IPS-15b (cell line): ENCODE measurements around the gene TSPAN3.

Experiments used
- H3K27me3 ChIP-seq: one replicate; pipeline ENCODE4 v1.6.1; 2013; ENCODE audit warnings: low read length; ENCODE audit not compliant: control insufficient read depth, insufficient read depth
- H3K36me3 ChIP-seq: one replicate; pipeline ENCODE4 v1.6.1; 2013; ENCODE audit warnings: low read length; ENCODE audit not compliant: control insufficient read depth, insufficient read depth
- H3K4me1 ChIP-seq: one replicate; pipeline ENCODE4 v1.6.1; 2013; ENCODE audit warnings: mild to moderate bottlenecking, low read length; ENCODE audit not compliant: control insufficient read depth, insufficient read depth
- H3K4me3 ChIP-seq: one replicate; pipeline ENCODE4 v1.5.1; 2013; ENCODE audit warnings: low read depth, low read length
- H3K9ac ChIP-seq: one replicate; pipeline ENCODE4 v1.6.1; 2013; ENCODE audit warnings: low read depth, mild to moderate bottlenecking, low read length
- H3K9me3 ChIP-seq: one replicate; pipeline ENCODE4 v1.6.1; 2013; ENCODE audit warnings: mild to moderate bottlenecking, low read length; ENCODE audit not compliant: control insufficient read depth, insufficient read depth

TSPAN3 gene

GRCh38 chr15:77098572-77098971 is 27.7 kb upstream of the TSPAN3 start:
- no peaks in the 10 kb centered on the region for H3K9me3 ChIP-seq
- no peak overlapping the region for H3K4me3 ChIP-seq
- no peaks in the 10 kb centered on the region for H3K27me3 ChIP-seq
- no peaks in the 10 kb centered on the region for H3K36me3 ChIP-seq
- H3K9ac ChIP-seq = no peak overlapping the region
- H3K4me1 ChIP-seq = no peaks in the 10 kb centered on the region

GRCh38 chr15:77097921-77098320 is 27.0 kb upstream of the TSPAN3 start:
- H3K9me3 ChIP-seq = no peaks in the 10 kb centered on the region
- no peaks in the 10 kb centered on the region for H3K27me3 ChIP-seq
- H3K9ac ChIP-seq = no peak overlapping the region
- no peaks in the 10 kb centered on the region for H3K4me1 ChIP-seq
- H3K4me3 ChIP-seq = no peak overlapping the region
- H3K36me3 ChIP-seq = no peaks in the 10 kb centered on the region

GRCh38 chr15:77097248-77097721 is 26.4 kb upstream of the TSPAN3 start:
- no peaks in the 10 kb centered on the region for H3K36me3 ChIP-seq
- no peaks in the 10 kb centered on the region for H3K4me1 ChIP-seq
- no peak overlapping the region for H3K9ac ChIP-seq
- H3K27me3 ChIP-seq = no peaks in the 10 kb centered on the region
- H3K4me3 ChIP-seq = no peak overlapping the region
- H3K9me3 ChIP-seq = no peaks in the 10 kb centered on the region

- no peak overlapping the region for H3K4me3 ChIP-seq
- no peaks in the 10 kb centered on the region for H3K9me3 ChIP-seq
- H3K9ac ChIP-seq = no peak overlapping the region
- no peaks in the 10 kb centered on the region for H3K27me3 ChIP-seq
- H3K4me1 ChIP-seq = no peaks in the 10 kb centered on the region
- H3K36me3 ChIP-seq = no peaks in the 10 kb centered on the region
These were observed 25.6 kb upstream of the TSPAN3 start for GRCh38 chr15:77096541-77096940.

- no peak overlapping the region for H3K4me3 ChIP-seq
- no peaks in the 10 kb centered on the region for H3K4me1 ChIP-seq
- H3K9ac ChIP-seq = no peak overlapping the region
- no peaks in the 10 kb centered on the region for H3K9me3 ChIP-seq
- H3K36me3 ChIP-seq = no peaks in the 10 kb centered on the region
- no peaks in the 10 kb centered on the region for H3K27me3 ChIP-seq
These were observed 25.2 kb upstream of the TSPAN3 start for GRCh38 chr15:77096138-77096537.

GRCh38 chr15:77094397-77095030 is 23.6 kb upstream of the TSPAN3 start:
- Histone ChIP-seq H3K27me3 (no peaks in the 10 kb centered on the region), H3K36me3 (no peaks in the 10 kb centered on the region), H3K4me3 (no peak overlapping the region), H3K4me1 (no peaks in the 10 kb centered on the region), H3K9me3 (no peaks in the 10 kb centered on the region), H3K9ac (no peak overlapping the region)

GRCh38 chr15:77093436-77093835 is 22.5 kb upstream of the TSPAN3 start:
- Histone ChIP-seq H3K9ac (no peak overlapping the region), H3K4me3 (no peak overlapping the region), H3K36me3 (no peaks in the 10 kb centered on the region), H3K4me1 (no peaks in the 10 kb centered on the region), H3K9me3 (no peaks in the 10 kb centered on the region), H3K27me3 (no peaks in the 10 kb centered on the region)

GRCh38 chr15:77091097-77091496 is 20.2 kb upstream of the TSPAN3 start:
- Histone ChIP-seq H3K9me3 (no peaks in the 10 kb centered on the region), H3K27me3 (no peaks in the 10 kb centered on the region), H3K9ac (no peak overlapping the region), H3K36me3 (no peaks in the 10 kb centered on the region), H3K4me1 (no peaks in the 10 kb centered on the region), H3K4me3 (no peak overlapping the region)

GRCh38 chr15:77087213-77087612 is 16.3 kb upstream of the TSPAN3 start:
- no peak overlapping the region for H3K4me3 ChIP-seq
- no peaks in the 10 kb centered on the region for H3K4me1 ChIP-seq
- H3K9ac ChIP-seq = no peak overlapping the region
- H3K36me3 ChIP-seq = no peaks in the 10 kb centered on the region
- H3K27me3 ChIP-seq = no peaks in the 10 kb centered on the region
- no peaks in the 10 kb centered on the region for H3K9me3 ChIP-seq

- no peaks in the 10 kb centered on the region for H3K9me3 ChIP-seq
- H3K9ac ChIP-seq = no peak overlapping the region
- H3K27me3 ChIP-seq = no peaks in the 10 kb centered on the region
- H3K4me3 ChIP-seq = no peak overlapping the region
- no peaks in the 10 kb centered on the region for H3K36me3 ChIP-seq
- H3K4me1 ChIP-seq = no peaks in the 10 kb centered on the region
These were observed 14.4 kb upstream of the TSPAN3 start for GRCh38 chr15:77085297-77085696.

GRCh38 chr15:77084436-77084835 is 13.5 kb upstream of the TSPAN3 start:
- Histone ChIP-seq H3K4me1 (no peaks in the 10 kb centered on the region), H3K9ac (no peak overlapping the region), H3K36me3 (no peaks in the 10 kb centered on the region), H3K9me3 (no peaks in the 10 kb centered on the region), H3K4me3 (no peak overlapping the region), H3K27me3 (no peaks in the 10 kb centered on the region)

GRCh38 chr15:77083381-77084160 is 12.7 kb upstream of the TSPAN3 start:
- no peak overlapping the region for H3K9ac ChIP-seq
- H3K27me3 ChIP-seq = no peaks in the 10 kb centered on the region
- no peaks in the 10 kb centered on the region for H3K9me3 ChIP-seq
- peak overlapping the region; percentile 9 for H3K4me3 ChIP-seq
- H3K36me3 ChIP-seq = no peaks in the 10 kb centered on the region
- no peaks in the 10 kb centered on the region for H3K4me1 ChIP-seq
